Mesenchymal stem cell (in vitro differentiated cells and primary cell): ENCODE data around the gene COL24A1.

Experiments used
- DNase-seq: peaks from one replicate; pipeline ENCODE4 v3.0.0-alpha.2; 2013
- H2AFZ ChIP-seq: one replicate; pipeline ENCODE4 v1.6.1; 2013; ENCODE audit warnings: low read depth, mild to moderate bottlenecking, control low read depth, inconsistent platforms, low read length, moderate library complexity
- H2AK5ac ChIP-seq: 2 replicates; pipeline ENCODE4 v1.6.1; 2013; ENCODE audit warnings: low read length, moderate library complexity, mild to moderate bottlenecking, inconsistent platforms; ENCODE audit not compliant: severe bottlenecking
- H2BK120ac ChIP-seq: one replicate; pipeline ENCODE4 v1.6.1; 2013; ENCODE audit warnings: low read depth, mild to moderate bottlenecking, inconsistent platforms, low read length, moderate library complexity
- H2BK12ac ChIP-seq, 2 experiments: one replicate each; pipeline ENCODE4 v1.6.1; 2013; ENCODE audit warnings: inconsistent platforms in 2 of 2, low read length in 2 of 2, mild to moderate bottlenecking in 2 of 2, moderate library complexity in 2 of 2, control low read depth in 1 of 2
- H2BK15ac ChIP-seq: one replicate; pipeline ENCODE4 v1.6.1; 2013; ENCODE audit warnings: mild to moderate bottlenecking, low read depth, inconsistent platforms; ENCODE audit not compliant: poor library complexity, severe bottlenecking
- H2BK5ac ChIP-seq: 2 replicates; pipeline ENCODE4 v1.6.1; 2013; ENCODE audit warnings: low read depth, mild to moderate bottlenecking, low read length, control low read depth, inconsistent platforms; ENCODE audit not compliant: poor library complexity, severe bottlenecking
- H3K14ac ChIP-seq, 2 experiments: one replicate each; pipeline ENCODE4 v1.6.1; 2013; ENCODE audit warnings: inconsistent platforms in 2 of 2, low read length in 2 of 2, control low read depth in 1 of 2, mild to moderate bottlenecking in 1 of 2, moderate library complexity in 1 of 2
- H3K18ac ChIP-seq, 2 experiments: one replicate each; pipeline ENCODE4 v1.6.1; 2013; ENCODE audit warnings: inconsistent platforms in 2 of 2, low read length in 2 of 2, control low read depth in 1 of 2, low read depth in 1 of 2, mild to moderate bottlenecking in 1 of 2
- H3K23ac ChIP-seq, 2 experiments: one replicate each; pipeline ENCODE4 v1.6.1; 2013; ENCODE audit warnings: inconsistent platforms in 2 of 2, low read length in 2 of 2, mild to moderate bottlenecking in 2 of 2, moderate library complexity in 2 of 2, control low read depth in 1 of 2
- H3K27ac ChIP-seq: 2 replicates; pipeline ENCODE4 v1.5.1; 2013; ENCODE audit warnings: mild to moderate bottlenecking, moderate library complexity, low read length, control low read depth, inconsistent platforms; ENCODE audit not compliant: poor library complexity, severe bottlenecking
- H3K27me3 ChIP-seq, 2 experiments: 2 replicates each; pipeline versions ENCODE4 v1.6.1 to v1.7.0; 2013; ENCODE audit warnings: low read length in 2 of 2, mild to moderate bottlenecking in 2 of 2, moderate library complexity in 2 of 2, control low read depth in 1 of 2, inconsistent platforms in 1 of 2; ENCODE audit not compliant: control insufficient read depth in 1 of 2, insufficient read depth in 1 of 2
- H3K36me3 ChIP-seq, 2 experiments: 2 replicates each; pipeline versions ENCODE4 v1.6.1 to v1.7.0; 2013; ENCODE audit warnings: low read length in 2 of 2, control low read depth in 1 of 2, inconsistent platforms in 1 of 2, low read depth in 1 of 2, mild to moderate bottlenecking in 1 of 2; ENCODE audit not compliant: insufficient read depth in 2 of 2, control insufficient read depth in 1 of 2
- H3K4ac ChIP-seq, 2 experiments: one replicate each; pipeline ENCODE4 v1.6.1; 2013; ENCODE audit warnings: inconsistent platforms in 2 of 2, low read length in 2 of 2, mild to moderate bottlenecking in 2 of 2, moderate library complexity in 2 of 2, control low read depth in 1 of 2, low read depth in 1 of 2
- H3K4me1 ChIP-seq: 2 replicates; pipeline ENCODE4 v1.6.1; 2013; ENCODE audit warnings: low read depth, low read length, control low read depth; ENCODE audit not compliant: control insufficient read depth, insufficient read depth
- H3K4me2 ChIP-seq: 2 replicates; pipeline ENCODE4 v1.6.1; 2013; ENCODE audit warnings: low read length, mild to moderate bottlenecking, inconsistent platforms; ENCODE audit not compliant: poor library complexity, severe bottlenecking
- H3K4me3 ChIP-seq, 2 experiments: 2 replicates each; pipeline versions ENCODE4 v1.5.1 to v1.7.0; 2013; ENCODE audit warnings: low read length in 2 of 2, mild to moderate bottlenecking in 2 of 2, control low read depth in 1 of 2, low read depth in 1 of 2; ENCODE audit not compliant: insufficient read depth in 1 of 2
- H3K79me1 ChIP-seq: replicated peaks from 2 replicates; pipeline ENCODE4 v1.6.1; 2013; ENCODE audit warnings: mild to moderate bottlenecking, control low read depth, low read length, inconsistent platforms; ENCODE audit not compliant: poor library complexity, severe bottlenecking
- H3K9ac ChIP-seq: 2 replicates; pipeline ENCODE4 v1.7.0; 2013; ENCODE audit warnings: mild to moderate bottlenecking, low read length, moderate library complexity
- H3K9me3 ChIP-seq: 2 replicates; pipeline ENCODE4 v1.7.0; 2013; ENCODE audit warnings: mild to moderate bottlenecking, low read length; ENCODE audit not compliant: control insufficient read depth
- H4K8ac ChIP-seq: one replicate; pipeline ENCODE4 v1.6.1; 2013; ENCODE audit warnings: inconsistent platforms, mild to moderate bottlenecking, low read length, moderate library complexity
- H4K91ac ChIP-seq: one replicate; pipeline ENCODE4 v1.6.1; 2013; ENCODE audit warnings: mild to moderate bottlenecking, low read length, inconsistent platforms
- WGBS: methylation state at CpG from one replicate; pipeline ENCODE4 v1.1.7; 2013; ENCODE audit warnings: mixed read lengths; 5-methylcytosine and 5-hydroxymethylcytosine counted together

Gene COL24A1

DNA sequence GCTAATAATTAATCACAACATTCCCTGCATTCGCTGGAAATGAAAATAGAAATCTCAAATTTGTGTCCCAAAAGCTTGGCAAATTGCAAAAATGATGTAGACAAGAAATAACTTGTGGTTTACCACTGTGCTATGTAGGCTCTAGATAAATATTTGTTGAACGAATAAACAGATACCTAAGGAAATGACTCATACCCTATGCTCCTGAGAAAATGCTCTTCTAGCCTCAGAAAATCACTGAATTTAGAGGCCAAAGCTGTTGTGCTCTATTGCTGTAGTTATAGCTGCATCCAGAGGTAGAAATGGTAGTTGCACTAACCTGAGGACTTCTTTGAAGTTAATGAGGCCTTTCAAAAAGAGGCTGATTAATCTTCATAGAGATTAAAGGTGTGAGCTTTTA is 306.3 kb downstream of the COL24A1 start:
- no peak overlapping the region for H2BK15ac ChIP-seq
- no peaks in the 10 kb centered on the region for H3K27me3 ChIP-seq
- no peak overlapping the region for H4K8ac ChIP-seq
- no peak overlapping the region for H3K18ac ChIP-seq
- peak overlapping the region; percentile 86 for H3K27ac ChIP-seq
- no peaks in the 10 kb centered on the region for H3K9me3 ChIP-seq
- H2AK5ac ChIP-seq: no peak overlapping the region
- no peak overlapping the region for H4K91ac ChIP-seq
- H3K79me1 ChIP-seq: no peaks in the 10 kb centered on the region
- DNase-seq: peak; percentile 92
- no peak overlapping the region for H2BK12ac ChIP-seq
- WGBS: no CpG with 5 or more reads among the region's 2 CpGs
- no peak overlapping the region for H3K4me3 ChIP-seq
- no peak overlapping the region for H3K23ac ChIP-seq
- H2AFZ ChIP-seq: no peak overlapping the region
- H3K4me1 ChIP-seq: no peaks in the 10 kb centered on the region
- peak overlapping the region; percentile 50 for H3K9ac ChIP-seq
- H2BK120ac ChIP-seq: no peak overlapping the region
- no peak overlapping the region for H2BK5ac ChIP-seq
- no peak overlapping the region for H3K4me2 ChIP-seq
- no peak overlapping the region for H3K14ac ChIP-seq
- H3K36me3 ChIP-seq: no peaks in the 10 kb centered on the region
- no peak overlapping the region for H3K4ac ChIP-seq

DNA sequence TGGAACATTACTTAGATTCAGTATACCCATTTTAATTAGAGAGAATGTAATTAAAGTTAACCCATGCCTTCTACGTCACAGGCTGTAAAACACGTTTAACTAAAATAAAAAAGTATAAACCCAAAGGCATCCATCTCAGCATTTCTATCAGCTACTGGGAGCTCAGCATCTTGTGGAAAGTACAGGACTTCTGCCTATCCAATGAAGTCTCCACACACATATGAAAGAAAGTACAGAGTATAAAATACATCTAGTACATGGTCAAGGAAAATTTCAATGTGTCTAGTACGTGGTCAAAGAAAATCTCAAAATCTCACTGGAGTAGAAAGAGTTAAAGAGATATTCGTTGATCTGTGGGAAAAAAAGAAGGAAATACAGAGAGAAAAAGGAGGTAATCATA is 306.9 kb downstream of the COL24A1 start:
- Histone ChIP-seq H3K14ac (no peak overlapping the region), H4K91ac (no peak overlapping the region), H3K27ac (peak overlapping the region; percentile 93), H2AFZ (no peak overlapping the region), H3K4me3 (no peak overlapping the region), H3K23ac (no peak overlapping the region), H3K4me1 (no peaks in the 10 kb centered on the region), H3K36me3 (no peaks in the 10 kb centered on the region), H3K4ac (no peak overlapping the region), H3K27me3 (no peaks in the 10 kb centered on the region), H2BK5ac (no peak overlapping the region), H3K9me3 (no peaks in the 10 kb centered on the region), H2BK120ac (no peak overlapping the region), H4K8ac (no peak overlapping the region), H3K9ac (peak overlapping the region; percentile 50), H3K79me1 (no peaks in the 10 kb centered on the region), H3K4me2 (no peak overlapping the region), H2BK15ac (no peak overlapping the region), H3K18ac (peak overlapping the region in 1 of 2 experiments; percentile 54), H2BK12ac (no peak overlapping the region), H2AK5ac (no peak overlapping the region)
- DNase-seq: peak; percentile 18
- 74% methylated on average over 3 of the region's 4 CpGs for WGBS

DNA sequence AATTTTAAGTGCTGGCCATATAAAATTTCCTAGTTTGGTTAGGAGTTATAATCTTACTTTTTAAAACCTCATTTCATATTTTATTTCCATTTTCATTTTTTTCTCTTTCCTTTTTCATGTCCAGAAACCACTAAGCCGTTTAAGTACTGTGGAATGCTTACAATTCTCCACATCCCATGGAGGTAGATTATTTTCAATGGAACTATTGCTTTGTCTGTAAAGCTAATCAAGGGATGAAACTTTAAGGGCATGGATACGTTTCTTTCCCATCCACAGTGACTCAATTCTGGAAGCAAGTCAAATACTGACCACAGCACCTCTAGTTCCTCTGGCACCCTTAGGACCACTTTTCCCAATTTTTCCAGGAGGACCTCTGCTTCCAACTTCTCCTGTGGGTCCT is 309.2 kb downstream of the COL24A1 start:
- no peak overlapping the region for H2AFZ ChIP-seq
- no peak overlapping the region for H3K27ac ChIP-seq
- H3K9me3 ChIP-seq: no peaks in the 10 kb centered on the region
- no peaks in the 10 kb centered on the region for H3K36me3 ChIP-seq
- no peak overlapping the region for H2BK12ac ChIP-seq
- no peak overlapping the region for H2BK120ac ChIP-seq
- no peak overlapping the region for H3K4ac ChIP-seq
- no peak overlapping the region for H4K91ac ChIP-seq
- no peaks in the 10 kb centered on the region for H3K79me1 ChIP-seq
- no peak overlapping the region for H3K9ac ChIP-seq
- no peaks in the 10 kb centered on the region for H3K27me3 ChIP-seq
- DNase-seq: no peak
- no peak overlapping the region for H2BK15ac ChIP-seq
- WGBS: 100% methylated on average over 1 of the region's 2 CpGs
- no peak overlapping the region for H2AK5ac ChIP-seq
- no peak overlapping the region for H3K23ac ChIP-seq
- H4K8ac ChIP-seq: no peak overlapping the region
- H3K18ac ChIP-seq: no peak overlapping the region
- no peak overlapping the region for H3K14ac ChIP-seq
- H3K4me1 ChIP-seq: no peaks in the 10 kb centered on the region
- no peak overlapping the region for H3K4me2 ChIP-seq
- no peak overlapping the region for H3K4me3 ChIP-seq
- H2BK5ac ChIP-seq: no peak overlapping the region

DNA sequence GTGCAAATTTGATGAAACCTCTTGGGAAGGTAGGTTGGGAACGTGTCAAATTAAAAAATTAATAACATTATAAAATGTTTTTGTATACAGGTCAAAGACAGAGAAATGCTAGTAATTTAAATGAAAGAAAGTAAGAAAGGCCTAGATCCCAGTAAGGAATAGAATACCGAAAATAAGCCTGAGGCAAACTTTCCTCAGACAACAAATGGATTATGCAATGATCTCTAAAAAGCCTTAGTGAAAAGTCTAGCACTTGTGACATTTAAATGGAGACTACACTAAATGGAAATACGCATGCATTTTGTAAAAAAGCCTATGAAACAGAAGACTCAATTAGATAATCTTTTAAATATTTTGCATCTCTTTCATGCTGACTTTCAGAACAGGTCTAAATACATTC is 309.9 kb downstream of the COL24A1 start:
- H3K27ac ChIP-seq: no peak overlapping the region
- 100% methylated on average over 1 of the region's 3 CpGs for WGBS
- no peaks in the 10 kb centered on the region for H3K27me3 ChIP-seq
- no peak overlapping the region for H4K8ac ChIP-seq
- H3K4ac ChIP-seq: no peak overlapping the region
- H2AFZ ChIP-seq: no peak overlapping the region
- H3K23ac ChIP-seq: no peak overlapping the region
- no peaks in the 10 kb centered on the region for H3K36me3 ChIP-seq
- no peak overlapping the region for H3K18ac ChIP-seq
- no peak overlapping the region for H2BK5ac ChIP-seq
- H3K14ac ChIP-seq: no peak overlapping the region
- no peak overlapping the region for H2BK15ac ChIP-seq
- H3K4me1 ChIP-seq: no peaks in the 10 kb centered on the region
- no peak overlapping the region for H2AK5ac ChIP-seq
- no peak overlapping the region for H2BK120ac ChIP-seq
- no peaks in the 10 kb centered on the region for H3K79me1 ChIP-seq
- no peak for DNase-seq
- H3K9me3 ChIP-seq: no peaks in the 10 kb centered on the region
- no peak overlapping the region for H4K91ac ChIP-seq
- no peak overlapping the region for H3K4me3 ChIP-seq
- H2BK12ac ChIP-seq: no peak overlapping the region
- no peak overlapping the region for H3K4me2 ChIP-seq
- no peak overlapping the region for H3K9ac ChIP-seq
